GM19035 (cell line): ENCODE results near the gene H1-8.
A peak's percentile ranks its signal among the peaks of the same experiment; 100 is the strongest.

Experiments used
- ATAC-seq: cut with Tn5 transposase; IDR thresholded peaks from one replicate; pipeline ENCODE4 v1.9.1; 2021; ENCODE audit not compliant: unreplicated experiment

The H1-8 gene

GRCh38 chr3:129571605-129572547 is 28.9 kb downstream of the H1-8 start:
- ATAC-seq, result no peak

GRCh38 chr3:129572603-129573002 is 29.6 kb downstream of the H1-8 start:
- no peak for ATAC-seq

GRCh38 chr3:129573493-129573892 is 30.5 kb downstream of the H1-8 start:
- no peak for ATAC-seq

- no peak for ATAC-seq
Observed at GRCh38 chr3:129574206-129574605, 31.2 kb downstream of the H1-8 start.

GRCh38 chr3:129575233-129575996 is 32.4 kb downstream of the H1-8 start:
- no peak for ATAC-seq

- ATAC-seq, result no peak
Observed at GRCh38 chr3:129575997-129576384, 33.0 kb downstream of the H1-8 start.

- peak; percentile 55 for ATAC-seq
Observed at GRCh38 chr3:129576514-129577352, 33.8 kb downstream of the H1-8 start.

GRCh38 chr3:129577366-129577765 is 34.4 kb downstream of the H1-8 start:
- ATAC-seq, result no peak

GRCh38 chr3:129577925-129578786 is 35.2 kb downstream of the H1-8 start:
- ATAC-seq, result peak; percentile 60

GRCh38 chr3:129579991-129580390 is 37.0 kb downstream of the H1-8 start:
- ATAC-seq, result no peak

GRCh38 chr3:129581623-129582022 is 38.6 kb downstream of the H1-8 start:
- ATAC-seq, result no peak

- no peak for ATAC-seq
Observed at GRCh38 chr3:129582799-129583198, 39.8 kb downstream of the H1-8 start.

GRCh38 chr3:129583289-129583688 is 40.3 kb downstream of the H1-8 start:
- ATAC-seq, result no peak

- ATAC-seq, result no peak
Observed at GRCh38 chr3:129584631-129585030, 41.7 kb downstream of the H1-8 start.

- ATAC-seq, result no peak
Observed at GRCh38 chr3:129585949-129586657, 43.1 kb downstream of the H1-8 start.

- no peak for ATAC-seq
Observed at GRCh38 chr3:129586746-129587430, 43.9 kb downstream of the H1-8 start.

- no peak for ATAC-seq
Observed at GRCh38 chr3:129587566-129588210, 44.7 kb downstream of the H1-8 start.

- ATAC-seq, result no peak
Observed at GRCh38 chr3:129590215-129590614, 47.2 kb downstream of the H1-8 start.
